Measurements from ENCODE around the gene TRMT2B. TPM values are rescaled to one million over a fixed set of nuclear protein-coding genes. Genes with fewer than 3 reads are reported as not detected.

The TRMT2B gene
- 8.4 and 13.6 TPM in 2 replicates for total RNA-seq

GRCh38 chrX:101051549-101052302 is at the start of gene TRMT2B:
Gene TRMT2B (minus strand): TSS chrX:101052111. CDS start chrX:101042289, 9,822 bp downstream.
- no peaks in the 10 kb centered on the region for H3K27me3 ChIP-seq (ENCODE audit: control insufficient read depth, insufficient read depth, low read length)
- peak within 1 kb of the TSS; percentile 56 for H3K4me3 ChIP-seq (ENCODE audit: low read depth, low read length)
- TF ChIP-seq, protein P1, sequence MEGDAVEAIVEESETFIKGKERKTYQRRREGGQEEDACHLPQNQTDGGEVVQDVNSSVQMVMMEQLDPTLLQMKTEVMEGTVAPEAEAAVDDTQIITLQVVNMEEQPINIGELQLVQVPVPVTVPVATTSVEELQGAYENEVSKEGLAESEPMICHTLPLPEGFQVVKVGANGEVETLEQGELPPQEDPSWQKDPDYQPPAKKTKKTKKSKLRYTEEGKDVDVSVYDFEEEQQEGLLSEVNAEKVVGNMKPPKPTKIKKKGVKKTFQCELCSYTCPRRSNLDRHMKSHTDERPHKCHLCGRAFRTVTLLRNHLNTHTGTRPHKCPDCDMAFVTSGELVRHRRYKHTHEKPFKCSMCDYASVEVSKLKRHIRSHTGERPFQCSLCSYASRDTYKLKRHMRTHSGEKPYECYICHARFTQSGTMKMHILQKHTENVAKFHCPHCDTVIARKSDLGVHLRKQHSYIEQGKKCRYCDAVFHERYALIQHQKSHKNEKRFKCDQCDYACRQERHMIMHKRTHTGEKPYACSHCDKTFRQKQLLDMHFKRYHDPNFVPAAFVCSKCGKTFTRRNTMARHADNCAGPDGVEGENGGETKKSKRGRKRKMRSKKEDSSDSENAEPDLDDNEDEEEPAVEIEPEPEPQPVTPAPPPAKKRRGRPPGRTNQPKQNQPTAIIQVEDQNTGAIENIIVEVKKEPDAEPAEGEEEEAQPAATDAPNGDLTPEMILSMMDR (IDR thresholded peaks at IDR 0.05; ENCODE audit: insufficient read depth, low read length, severe bottlenecking): no peak
- DNase-seq (ENCODE audit: low read depth) (peak; percentile 63), FAIRE-seq (no peak)
- no peaks in the 10 kb centered on the region for H3K36me3 ChIP-seq (ENCODE audit: control insufficient read depth, insufficient read depth, low read length)

DNA sequence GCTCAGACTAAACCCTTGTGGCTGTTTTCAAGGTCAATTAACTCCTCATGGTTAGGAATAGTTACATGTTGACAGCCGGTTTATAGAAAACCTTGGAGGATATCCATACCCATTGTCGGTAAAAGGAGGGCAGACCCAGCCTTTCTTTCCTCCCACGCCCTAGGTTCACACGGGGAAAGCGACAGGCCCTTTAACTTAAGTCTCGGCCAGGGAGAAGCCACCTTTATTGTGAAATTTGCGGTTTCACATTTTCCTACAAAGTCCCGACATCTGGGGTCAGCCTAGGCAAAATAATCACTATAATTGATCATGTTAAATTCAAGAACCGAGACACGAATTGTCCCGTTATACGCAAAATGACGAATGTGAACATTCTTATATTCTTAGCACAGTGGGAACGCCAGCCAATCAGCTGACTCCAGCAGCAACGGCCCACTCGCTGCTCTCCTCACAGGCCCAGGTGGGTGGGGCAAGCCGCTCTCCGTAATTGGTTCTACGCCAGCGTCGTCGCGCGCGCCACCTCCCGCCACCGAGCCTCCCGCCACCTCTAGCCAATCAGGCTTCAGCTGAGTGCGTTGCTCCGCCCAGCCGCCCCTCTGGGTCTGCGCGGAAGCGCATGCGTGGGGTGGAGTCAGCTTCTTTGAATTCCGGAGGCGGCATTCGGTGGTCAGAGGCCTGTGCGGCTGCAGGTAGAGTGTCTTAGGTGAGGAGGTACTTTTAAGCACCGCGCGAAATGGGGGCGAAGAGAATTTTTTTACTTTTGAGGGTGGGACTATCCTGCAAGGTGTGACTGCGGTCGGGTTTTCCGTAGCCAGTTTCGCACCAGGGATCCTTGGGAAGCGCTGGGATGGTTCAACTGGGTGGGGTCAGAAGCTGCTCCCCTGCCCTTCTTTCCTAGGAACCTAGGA is 45.9 kb upstream of the TRMT2B start, which contains the start of gene CENPI:
Gene CENPI, plus strand, starts transcription at position 659 of the 908 bp plus-strand sequence. CDS start 2,867 bp downstream, outside the sequence.
- TF ChIP-seq, protein P1 (IDR thresholded peaks at IDR 0.05; ENCODE audit: insufficient read depth, low read length, severe bottlenecking): no peak
- no peak for FAIRE-seq

DNA sequence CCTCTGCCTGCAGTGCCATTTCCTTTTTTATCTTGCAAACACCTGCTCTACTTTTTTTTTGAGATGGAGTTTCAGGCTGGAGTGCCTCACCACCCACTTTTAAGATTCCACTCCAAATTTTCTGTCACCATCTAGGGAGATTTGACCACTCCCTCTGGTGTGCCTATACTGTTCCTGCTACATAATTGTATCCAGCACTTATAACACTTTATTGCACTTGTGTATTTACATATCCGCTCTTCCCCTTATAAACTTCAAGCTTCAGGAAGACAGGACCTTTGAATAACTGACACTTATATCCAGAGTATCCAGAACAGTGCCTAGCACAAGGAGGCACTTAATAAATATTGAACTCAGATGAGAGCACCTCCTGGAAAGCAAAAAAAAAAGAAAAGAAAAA is 39.9 kb upstream of the TRMT2B start:
- TF ChIP-seq, protein P1 (IDR thresholded peaks at IDR 0.05; ENCODE audit: insufficient read depth, low read length, severe bottlenecking): no peak
- no peak for DNase-seq (ENCODE audit: low read depth)
- H3K4me3 ChIP-seq (ENCODE audit: low read depth, low read length): no peak overlapping the region
- H3K27me3 ChIP-seq (ENCODE audit: control insufficient read depth, insufficient read depth, low read length): no peaks in the 10 kb centered on the region
- no peaks in the 10 kb centered on the region for H3K36me3 ChIP-seq (ENCODE audit: control insufficient read depth, insufficient read depth, low read length)
- FAIRE-seq: no peak

More for the DNA sequence above, 45.9 kb upstream of the TRMT2B start, which contains the start of gene CENPI:
- Histone ChIP-seq H3K27me3 (ENCODE audit: control insufficient read depth, insufficient read depth, low read length) (no peaks in the 10 kb centered on the region), H3K36me3 (ENCODE audit: control insufficient read depth, insufficient read depth, low read length) (no peaks in the 10 kb centered on the region), H3K4me3 (ENCODE audit: low read depth, low read length) (peak within 1 kb of the TSS; percentile 48)
- DNase-seq (ENCODE audit: low read depth): peak; percentile 80

DNA sequence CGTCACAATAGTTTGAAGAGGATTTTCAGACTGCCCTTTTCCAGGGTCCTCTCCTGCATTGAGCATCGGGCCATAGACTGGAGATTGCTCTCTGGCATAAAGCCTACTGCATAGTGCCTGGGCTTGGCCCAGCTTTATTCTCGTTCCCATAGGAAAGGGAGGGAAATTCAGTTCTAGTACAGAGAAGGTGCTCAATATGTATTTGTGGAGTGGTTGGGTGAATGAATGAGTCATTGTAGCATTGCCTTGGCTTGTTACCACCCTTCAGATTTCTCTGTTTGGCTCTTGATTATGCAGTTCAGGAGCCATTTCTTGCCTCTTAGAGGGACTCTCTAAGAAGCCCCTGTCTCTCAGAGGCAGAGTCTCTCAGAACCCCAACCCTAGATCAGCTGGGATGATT is 29.3 kb upstream of the TRMT2B start:
- TF ChIP-seq, protein P1 (IDR thresholded peaks at IDR 0.05; ENCODE audit: insufficient read depth, low read length, severe bottlenecking): no peak
- no peak overlapping the region for H3K4me3 ChIP-seq (ENCODE audit: low read depth, low read length)
- no peak for FAIRE-seq
- no peaks in the 10 kb centered on the region for H3K27me3 ChIP-seq (ENCODE audit: control insufficient read depth, insufficient read depth, low read length)
- peak; percentile 50 for DNase-seq (ENCODE audit: low read depth)
- H3K36me3 ChIP-seq (ENCODE audit: control insufficient read depth, insufficient read depth, low read length): no peaks in the 10 kb centered on the region

GRCh38 chrX:101080326-101081124 is 28.6 kb upstream of the TRMT2B start:
- H3K4me3 ChIP-seq (ENCODE audit: low read depth, low read length): no peak overlapping the region
- TF ChIP-seq, protein P1 (IDR thresholded peaks at IDR 0.05; ENCODE audit: insufficient read depth, low read length, severe bottlenecking): no peak
- no peak for FAIRE-seq

More at GRCh38 chrX:101080326-101081124, 28.6 kb upstream of the TRMT2B start:
- DNase-seq (ENCODE audit: low read depth): no peak
- no peaks in the 10 kb centered on the region for H3K27me3 ChIP-seq (ENCODE audit: control insufficient read depth, insufficient read depth, low read length)
- no peaks in the 10 kb centered on the region for H3K36me3 ChIP-seq (ENCODE audit: control insufficient read depth, insufficient read depth, low read length)

All from bronchial epithelial cell (primary cell).